Activated CD4-positive, alpha-beta T cell treated with anti-CD3 and anti-CD28 coated beads for 48 hours (primary cell): ENCODE data around the gene NCBP2L.

ENCODE experiments used
- DNase-seq: peaks from one replicate; pipeline ENCODE4 v3.0.0-alpha.2; 2020

The NCBP2L gene

DNA sequence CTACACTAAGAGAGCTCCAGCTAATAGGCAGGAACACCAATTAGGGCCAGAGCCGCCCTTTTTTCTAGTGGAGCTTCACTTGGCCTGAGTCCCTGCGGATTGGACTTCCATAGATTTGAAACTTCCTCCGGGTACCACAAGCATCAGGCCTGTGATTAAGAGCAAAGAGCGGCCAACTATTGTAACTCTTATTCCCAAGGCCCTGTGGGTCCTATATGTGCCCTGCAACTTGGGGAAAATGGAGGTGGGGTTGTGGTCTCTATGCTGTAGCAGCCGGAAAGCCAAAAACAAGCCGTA lies at the start of gene NCBP2L:
Gene NCBP2L, plus strand, starts transcription at position 198 of the 297 bp plus-strand sequence. CDS start 16,488 bp downstream, outside the sequence.
- no peak for DNase-seq

GRCh38 chrX:107728371-107729099 lies 49.0 kb upstream of the NCBP2L start:
- no peak for DNase-seq

GRCh38 chrX:107729558-107730297 lies 47.8 kb upstream of the NCBP2L start:
- DNase-seq = peak; percentile 13

DNA sequence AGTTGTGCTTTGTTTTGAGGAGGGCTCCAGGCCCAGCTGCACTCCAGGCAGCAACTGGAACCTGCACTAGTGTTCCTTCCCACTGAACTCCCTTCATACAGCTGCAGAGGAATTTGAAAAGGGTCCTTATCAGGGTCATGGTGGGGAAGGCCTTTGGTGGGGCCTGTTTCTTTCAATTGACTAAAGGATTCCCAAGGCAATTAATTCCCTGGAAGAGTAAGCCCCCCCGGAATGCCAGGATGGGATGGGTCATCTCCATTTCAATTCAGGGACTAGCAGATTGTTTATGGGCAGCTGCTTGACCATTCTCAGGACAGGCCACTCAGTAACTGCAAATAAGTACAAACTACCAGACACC lies 47.3 kb upstream of the NCBP2L start:
- DNase-seq = no peak

DNA sequence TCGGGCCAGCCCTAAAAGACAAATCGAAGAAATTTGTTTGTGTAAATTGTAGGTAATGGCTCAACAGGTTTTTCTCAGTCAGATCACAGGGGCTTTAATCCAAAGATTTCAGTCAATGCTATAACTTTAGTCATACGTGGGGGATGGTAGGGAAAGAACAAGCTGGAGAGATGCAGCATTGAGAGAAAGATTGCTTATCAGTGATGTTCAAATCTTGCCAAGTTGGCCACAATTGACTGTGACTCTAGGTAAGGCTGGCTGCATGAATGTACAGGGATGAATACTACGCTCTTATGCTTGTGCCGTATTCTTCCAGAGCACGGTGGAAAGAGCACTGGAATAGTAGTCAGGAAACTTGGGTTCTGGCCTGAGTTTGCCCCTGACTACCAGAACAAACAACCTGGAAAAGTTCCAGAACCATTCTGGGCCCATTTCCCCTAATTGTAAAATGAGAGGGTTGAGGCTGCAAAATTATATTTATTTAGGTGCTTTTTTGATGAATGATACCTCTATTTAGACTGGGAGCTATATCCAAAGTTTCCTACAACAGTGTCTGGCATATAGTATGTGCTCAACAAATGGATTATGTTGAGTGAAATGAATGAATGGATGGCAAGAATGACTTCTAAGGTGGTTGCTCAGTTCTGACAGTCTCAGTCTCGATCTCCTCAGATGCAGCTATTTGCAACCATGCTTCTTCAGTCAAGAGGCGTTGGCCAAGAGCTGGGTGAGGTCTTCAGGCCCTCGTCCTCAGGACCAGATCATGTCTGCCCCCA lies 46.4 kb upstream of the NCBP2L start:
- no peak for DNase-seq

DNA sequence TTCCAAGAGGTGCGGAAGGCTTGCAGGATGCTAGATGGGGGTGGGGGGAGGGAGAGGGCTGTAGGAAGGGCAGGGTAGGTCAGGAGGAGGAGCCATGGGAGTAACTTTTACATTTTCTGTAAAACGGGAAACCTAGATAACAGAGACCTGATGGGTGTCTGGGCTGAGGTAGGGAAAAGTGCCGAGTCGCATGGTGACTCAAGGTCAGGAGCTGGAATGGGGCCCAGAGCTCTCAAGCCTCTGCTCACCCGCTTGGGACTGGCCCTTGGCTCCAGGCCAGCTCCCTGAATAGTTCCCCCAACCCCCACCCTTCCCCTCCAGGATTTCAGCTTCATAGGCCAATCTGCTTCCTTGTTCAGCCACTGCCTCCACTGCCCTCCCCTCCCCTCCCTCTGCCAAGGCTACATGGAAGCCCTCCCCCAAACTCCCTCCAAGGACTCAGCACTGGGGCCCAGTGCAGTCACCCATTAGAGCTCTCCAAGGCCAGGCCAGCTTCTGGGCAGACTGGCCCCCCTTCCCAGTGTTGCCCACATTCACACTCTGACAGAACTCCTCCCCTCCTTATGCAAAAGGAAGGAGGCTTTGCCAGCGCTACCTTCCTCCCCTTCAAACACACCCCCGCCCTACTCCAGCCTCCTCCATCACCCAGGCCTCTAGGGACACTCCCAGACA lies 45.6 kb upstream of the NCBP2L start:
- no peak for DNase-seq

GRCh38 chrX:107733686-107734085 lies 43.8 kb upstream of the NCBP2L start:
- DNase-seq = no peak

GRCh38 chrX:107734646-107735045 lies 42.9 kb upstream of the NCBP2L start:
- DNase-seq = no peak

GRCh38 chrX:107736781-107737531 lies 40.6 kb upstream of the NCBP2L start:
- DNase-seq = no peak

DNA sequence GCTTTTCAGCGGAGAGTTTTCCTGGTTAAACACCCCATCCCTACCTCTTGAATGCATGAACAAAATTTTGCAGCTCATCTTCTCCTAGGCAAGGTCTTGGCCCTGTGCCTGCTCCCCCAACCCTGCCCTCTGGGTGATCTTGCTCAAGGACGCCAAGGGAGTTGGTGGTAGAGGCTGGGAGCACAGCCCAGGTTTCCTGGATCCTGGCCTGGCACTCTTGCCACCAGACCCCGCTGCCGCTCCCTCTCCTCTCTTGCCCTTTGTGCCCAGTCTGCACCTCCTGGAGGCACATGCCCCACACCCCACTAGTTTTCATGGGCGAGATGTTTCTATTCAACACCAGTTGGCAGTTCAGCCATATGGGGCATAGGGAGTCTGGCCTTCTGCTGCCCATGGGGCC lies 39.3 kb upstream of the NCBP2L start:
- no peak for DNase-seq

- DNase-seq = no peak
Measured at GRCh38 chrX:107738768-107739167, 38.8 kb upstream of the NCBP2L start.

DNA sequence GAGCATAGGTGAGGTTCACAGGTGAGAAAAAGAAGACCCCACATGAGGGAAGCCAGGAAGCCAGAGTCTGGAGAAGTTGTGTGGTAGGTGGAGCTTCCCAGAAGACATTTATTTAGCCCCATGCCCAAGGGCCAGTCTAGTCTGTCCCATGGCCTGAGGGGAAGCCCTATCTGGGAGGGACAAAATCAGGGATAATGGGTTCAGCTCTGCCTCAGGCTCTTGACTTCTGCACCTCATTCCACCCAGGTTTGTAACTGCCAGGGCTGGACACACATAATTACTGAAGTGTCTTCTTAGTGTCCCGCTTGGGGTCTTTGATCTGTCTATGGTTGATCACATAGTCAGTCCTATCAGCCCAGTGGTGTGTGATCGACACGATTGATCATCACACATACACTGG lies 38.0 kb upstream of the NCBP2L start:
- DNase-seq = no peak

DNA sequence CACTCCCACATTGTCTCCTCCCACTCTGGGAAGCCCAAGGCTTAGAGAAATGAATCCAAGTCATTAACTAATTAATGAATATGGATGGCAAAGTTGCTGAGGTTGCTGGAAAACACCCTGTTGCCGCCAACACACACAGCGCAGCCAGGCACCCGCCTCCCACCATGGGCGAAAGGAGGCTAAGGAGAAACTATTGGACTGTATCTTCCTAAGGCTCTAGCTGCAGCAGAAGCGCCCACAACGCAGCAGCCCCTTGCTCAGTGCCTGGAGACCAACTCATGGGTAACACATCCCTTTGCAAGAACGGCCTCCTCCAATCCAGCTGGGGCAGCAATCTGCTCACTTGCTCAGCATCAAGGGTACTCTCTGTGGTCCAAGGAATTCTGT lies 36.1 kb upstream of the NCBP2L start:
- no peak for DNase-seq

DNA sequence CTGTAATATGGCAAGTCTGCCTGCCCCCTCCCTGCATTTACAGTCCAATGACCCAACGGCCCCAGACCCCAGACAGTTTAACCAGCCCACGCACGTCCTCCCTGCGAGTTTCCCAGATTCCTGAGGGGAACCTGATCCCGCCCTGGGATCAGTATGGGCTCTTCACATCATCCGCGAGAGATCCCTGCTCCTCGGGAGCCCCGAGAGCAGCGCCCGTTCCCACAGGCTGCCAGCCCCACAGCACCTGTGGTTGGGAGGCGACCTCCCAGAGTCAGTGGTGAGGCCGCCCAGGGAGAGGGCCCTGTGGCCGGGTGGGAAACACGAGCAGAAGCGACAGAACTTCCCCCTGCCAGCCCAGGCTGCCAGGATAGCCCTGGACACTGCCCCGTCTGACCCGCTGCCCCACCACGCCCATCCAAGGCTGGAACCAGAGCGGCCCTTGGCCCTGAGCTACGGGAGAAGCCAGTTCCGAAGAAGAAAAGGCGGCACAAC lies 34.8 kb upstream of the NCBP2L start:
- no peak for DNase-seq

DNA sequence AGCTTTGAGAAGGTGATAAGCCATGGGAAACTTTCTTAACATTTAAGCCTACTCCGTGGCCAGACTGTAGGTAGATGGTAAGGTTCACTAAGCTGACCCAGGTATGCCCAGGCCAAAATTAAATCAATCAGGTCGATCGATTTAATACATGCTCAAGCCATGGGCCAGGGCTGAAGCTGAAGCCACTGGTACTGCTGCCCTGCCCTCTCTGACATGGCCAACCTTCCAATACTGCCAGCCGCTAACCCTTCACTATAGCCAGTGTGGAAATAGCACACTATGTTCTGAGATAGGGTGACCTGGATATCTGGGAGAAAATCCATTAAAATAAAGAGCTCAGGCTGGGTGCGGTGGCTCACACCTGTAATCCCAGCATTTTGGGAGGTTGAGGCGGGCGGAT lies 33.5 kb upstream of the NCBP2L start:
- no peak for DNase-seq

- DNase-seq = no peak
Measured at GRCh38 chrX:107744868-107745267, 32.7 kb upstream of the NCBP2L start.

DNA sequence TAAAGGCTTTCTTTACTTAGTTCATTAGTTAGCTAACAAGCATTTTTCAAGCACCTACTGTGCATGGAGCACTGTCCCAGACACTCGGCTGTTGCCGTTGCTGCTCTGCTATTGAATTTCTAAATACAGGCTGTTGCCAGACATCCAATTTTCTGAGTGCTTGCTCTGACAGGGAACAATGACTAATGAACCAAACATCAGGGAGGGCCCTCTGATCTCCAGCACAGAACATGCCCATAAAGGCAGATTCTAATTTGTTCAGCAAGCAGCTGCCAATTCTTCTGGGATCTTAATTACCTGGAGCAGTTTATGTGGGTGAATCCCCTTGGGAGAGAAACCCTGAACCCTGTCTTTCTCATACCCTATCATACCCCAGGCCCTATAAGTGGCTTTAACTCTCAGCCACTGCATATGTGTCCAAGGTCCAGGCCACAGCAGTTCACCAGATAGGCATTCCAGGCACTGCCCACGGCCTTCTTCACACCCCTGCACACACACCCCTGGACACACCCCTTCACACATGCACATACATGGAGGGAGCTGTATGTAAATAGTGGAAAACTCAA lies 29.9 kb upstream of the NCBP2L start:
- no peak for DNase-seq

- DNase-seq = no peak
Measured at GRCh38 chrX:107748506-107748905, 29.0 kb upstream of the NCBP2L start.

- DNase-seq = no peak
Measured at GRCh38 chrX:107750263-107750662, 27.3 kb upstream of the NCBP2L start.

DNA sequence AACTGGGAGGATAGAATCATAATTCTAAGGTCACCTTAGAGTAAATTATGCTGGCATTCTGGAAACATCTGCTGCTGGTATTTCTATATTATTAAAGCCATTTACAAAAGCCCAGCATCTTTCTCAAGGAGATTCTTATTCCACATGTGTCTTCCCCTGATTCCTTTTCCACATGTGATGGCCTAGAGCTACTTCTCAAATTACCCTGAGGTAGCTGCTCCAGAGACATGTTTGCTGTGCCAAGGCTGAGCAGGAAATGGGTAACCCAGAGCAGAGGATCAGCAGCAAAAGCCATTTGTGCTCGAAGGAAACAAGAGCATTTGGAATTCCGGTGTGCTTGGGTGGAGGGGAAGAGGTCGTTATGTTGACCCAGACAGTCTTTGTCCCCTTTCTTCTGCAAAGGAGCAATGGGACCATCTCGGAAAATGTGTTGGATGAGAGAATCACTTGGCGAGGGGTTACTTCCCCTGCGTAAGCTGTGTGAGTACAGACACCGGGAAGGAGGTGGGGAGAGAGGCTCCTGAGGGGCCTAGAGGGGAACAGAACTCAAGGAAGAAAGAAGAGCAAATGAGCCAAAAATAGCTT lies 26.6 kb upstream of the NCBP2L start:
- no peak for DNase-seq

GRCh38 chrX:107752043-107752442 lies 25.5 kb upstream of the NCBP2L start:
- no peak for DNase-seq

- DNase-seq = no peak
Measured at GRCh38 chrX:107752714-107753113, 24.8 kb upstream of the NCBP2L start.
